Measurements from ENCODE around the gene MAPK1.
A peak's percentile ranks its signal among the peaks of the same experiment; 100 is the strongest.
"Not testable (repeated sequence)": the region's sequence is repeated elsewhere in the genome, so short reads cannot be mapped to it uniquely, and the experiment has no call there.

MAPK1 gene

DNA sequence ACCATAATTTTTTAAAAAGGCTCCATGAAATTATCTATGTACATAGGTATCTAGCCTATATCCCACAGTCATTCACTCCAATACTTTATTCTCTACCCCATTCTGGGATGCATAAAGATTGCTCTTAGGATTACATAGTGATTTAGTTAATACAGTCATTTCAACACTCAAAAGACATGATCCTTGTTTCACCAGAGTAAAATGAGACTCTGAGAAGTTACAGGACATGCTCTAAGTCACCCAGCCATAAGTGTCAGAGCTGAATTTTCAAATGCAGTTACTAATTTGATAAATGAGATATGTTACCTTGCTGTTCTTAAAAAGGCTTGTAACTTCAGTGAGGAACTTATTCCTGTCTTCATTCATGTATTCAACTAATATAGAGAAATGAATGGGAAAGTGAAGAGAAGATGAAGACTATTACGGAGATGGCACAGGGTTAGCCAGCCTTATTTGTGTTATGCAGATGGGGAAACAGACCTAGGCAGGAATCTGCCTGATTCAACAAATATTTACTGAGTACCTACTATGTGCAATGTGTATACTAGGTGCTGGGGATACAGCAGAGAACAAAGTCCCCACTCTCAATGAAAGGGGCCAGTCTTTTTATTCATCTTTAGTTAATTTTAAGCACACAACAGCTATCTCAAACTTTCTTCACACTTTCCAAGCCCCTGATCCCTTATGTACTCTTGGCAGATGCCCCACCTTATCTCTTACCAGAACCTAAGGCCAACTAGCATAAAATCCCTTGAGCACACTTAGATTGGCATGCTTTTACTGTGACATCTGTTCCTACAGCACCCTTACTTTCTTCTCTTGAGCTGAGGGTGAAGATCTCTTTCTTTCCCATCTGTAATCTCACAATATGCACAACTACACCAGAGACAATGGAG, 21.6 kb downstream of the MAPK1 start:
- no peak for DNase-seq (ENCODE audit: low spot score)

- no peak for DNase-seq (ENCODE audit: low spot score)
Observed at GRCh38 chr22:21842946-21843345, 24.5 kb downstream of the MAPK1 start.

GRCh38 chr22:21841422-21841821, 26.0 kb downstream of the MAPK1 start:
- DNase-seq (ENCODE audit: low spot score), result no peak

- DNase-seq (ENCODE audit: low spot score), result no peak
Observed at GRCh38 chr22:21840236-21840823, 27.1 kb downstream of the MAPK1 start.

DNA sequence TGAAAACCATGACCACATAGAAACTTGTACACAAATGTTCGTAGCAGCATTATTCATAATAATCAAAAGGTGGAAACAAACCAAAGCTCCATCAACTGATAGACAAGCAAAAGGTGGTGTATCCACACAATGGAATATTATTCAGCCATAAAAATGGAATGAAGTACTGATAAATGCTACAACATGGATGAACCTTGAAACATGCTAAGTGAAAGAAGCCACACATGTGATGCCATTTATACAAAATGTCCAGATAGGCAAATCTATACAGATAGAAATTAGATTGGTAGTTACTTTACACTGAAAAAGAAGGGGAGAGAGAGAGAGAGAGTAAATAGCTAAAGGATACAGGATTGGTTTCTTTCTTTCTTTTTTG, 27.7 kb downstream of the MAPK1 start:
- DNase-seq (ENCODE audit: low spot score), result no peak

DNA sequence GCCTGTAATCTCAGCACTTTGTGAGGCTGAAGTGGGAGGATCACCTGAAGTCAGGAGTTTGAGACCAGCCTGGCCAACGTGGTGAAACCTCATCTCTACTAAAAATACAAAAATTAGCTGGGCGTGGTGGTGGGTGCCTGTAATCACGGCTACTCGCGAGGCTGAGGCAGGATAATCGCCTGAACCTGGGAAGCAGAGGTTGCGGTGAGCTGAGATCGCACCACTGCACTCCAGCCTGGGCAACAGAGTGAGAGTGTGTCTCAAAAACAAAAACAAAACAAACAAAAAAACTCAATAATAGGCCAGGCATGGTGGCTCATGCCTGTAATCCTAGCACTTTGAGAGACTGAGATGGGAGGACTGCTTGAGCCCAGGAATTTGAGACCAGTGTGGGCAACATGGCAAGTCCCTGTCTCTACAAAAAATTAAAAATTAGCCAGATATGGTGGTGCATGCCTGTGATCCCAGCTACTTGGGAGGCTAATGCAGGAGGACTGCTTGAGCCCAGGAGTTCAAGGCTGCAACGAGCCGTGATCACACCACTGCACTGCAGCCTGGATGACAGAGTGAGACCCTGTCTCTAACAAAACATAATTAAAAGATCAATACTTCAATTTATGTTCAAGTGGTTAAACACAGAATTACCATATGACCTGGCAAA, 28.2 kb downstream of the MAPK1 start:
- not testable (repeated sequence) for DNase-seq (ENCODE audit: low spot score)

DNA sequence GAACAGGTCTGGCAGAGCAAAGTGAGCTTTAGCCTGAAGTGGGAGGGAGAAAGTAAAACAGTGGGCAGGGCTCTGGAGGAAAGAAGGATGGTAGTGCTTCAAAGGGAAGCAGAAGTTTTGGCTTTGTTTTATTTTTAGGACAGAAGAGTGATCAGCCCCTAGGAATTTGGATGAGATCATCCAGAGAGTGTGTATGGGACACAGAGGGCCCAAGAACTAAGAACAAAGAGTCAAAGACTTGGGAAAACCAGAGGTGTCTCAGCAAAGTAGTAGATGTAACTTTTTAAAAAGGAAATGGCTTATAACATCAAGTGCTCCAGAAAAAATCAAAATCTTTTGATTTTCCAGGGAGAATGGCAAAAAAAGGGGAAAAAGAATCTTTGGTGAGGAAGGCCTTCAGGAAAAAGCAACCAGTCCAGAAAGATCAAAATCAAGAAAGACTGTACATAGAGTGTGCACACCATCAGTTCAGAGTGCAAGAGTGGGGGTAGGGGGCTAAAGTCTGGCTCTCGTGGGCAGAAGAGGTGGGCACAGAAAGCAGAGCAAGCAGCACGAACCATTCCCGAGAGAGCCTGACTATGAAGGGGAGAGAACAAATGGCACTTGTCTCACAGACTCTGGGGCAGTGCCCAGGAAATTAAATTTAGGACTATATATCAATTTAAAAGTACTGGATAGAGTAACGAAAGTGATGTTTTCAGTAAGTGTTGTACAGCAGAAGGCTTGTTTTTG, 30.0 kb downstream of the MAPK1 start:
- peak; percentile 22 for DNase-seq (ENCODE audit: low spot score)

DNA sequence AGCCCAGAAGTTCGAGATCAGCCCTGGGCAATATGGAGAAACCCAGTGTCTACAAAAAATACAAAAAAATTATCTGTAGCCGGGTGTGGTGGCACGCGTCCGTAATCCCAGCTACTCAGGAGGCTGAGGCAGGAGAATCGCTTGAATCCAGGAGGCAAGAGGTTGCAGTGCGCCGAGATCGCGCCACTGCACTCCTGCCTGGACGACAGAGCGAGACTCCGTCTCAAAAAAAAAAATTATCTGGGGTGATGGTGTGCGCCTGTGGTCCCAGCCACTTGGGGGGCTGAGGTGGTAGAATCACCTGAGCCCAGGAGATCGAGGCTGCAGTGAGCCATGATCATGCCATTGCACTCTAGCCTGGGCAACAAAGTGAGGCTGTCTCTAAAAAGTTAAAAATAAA, 31.0 kb downstream of the MAPK1 start:
- DNase-seq (ENCODE audit: low spot score), result not testable (repeated sequence)

DNA sequence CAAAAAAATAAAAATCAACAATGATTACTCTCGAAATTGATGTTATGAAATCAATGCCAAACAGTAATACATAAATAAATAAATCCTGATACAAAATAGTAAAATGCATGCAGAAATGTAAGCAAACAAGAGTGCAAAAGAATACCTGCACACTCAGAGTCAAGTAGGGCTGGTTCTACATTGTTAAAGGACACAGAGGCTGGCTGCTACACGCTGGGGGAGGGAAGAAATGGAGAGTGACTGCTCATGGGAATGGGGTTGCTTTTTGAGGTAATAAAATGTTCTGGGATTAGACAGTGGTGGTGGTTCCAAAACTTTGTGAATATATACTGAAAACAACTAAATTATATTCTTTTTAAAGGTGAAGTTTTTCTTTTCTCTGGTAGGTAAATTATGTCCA, 32.1 kb downstream of the MAPK1 start:
- no peak for DNase-seq (ENCODE audit: low spot score)

DNA sequence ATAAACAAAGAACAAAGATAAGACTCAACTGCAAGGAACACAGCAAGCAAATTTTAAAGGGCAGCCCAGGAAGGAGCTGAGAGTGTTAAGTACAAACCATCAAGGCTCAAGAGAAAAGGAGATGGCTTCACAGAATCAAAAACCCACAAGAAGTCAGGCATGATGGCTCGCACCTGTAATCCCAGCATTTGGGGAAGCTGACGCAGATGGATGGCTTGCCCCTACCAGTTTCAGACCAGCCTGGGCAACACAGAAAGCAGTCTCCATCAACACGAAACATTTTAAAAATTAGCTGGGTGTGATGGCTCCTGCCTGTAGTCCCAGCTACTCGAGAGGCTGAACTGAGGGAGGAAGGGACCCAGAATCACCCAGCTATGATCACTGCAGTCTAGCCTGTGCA, 32.6 kb downstream of the MAPK1 start:
- DNase-seq (ENCODE audit: low spot score), result no peak

DNA sequence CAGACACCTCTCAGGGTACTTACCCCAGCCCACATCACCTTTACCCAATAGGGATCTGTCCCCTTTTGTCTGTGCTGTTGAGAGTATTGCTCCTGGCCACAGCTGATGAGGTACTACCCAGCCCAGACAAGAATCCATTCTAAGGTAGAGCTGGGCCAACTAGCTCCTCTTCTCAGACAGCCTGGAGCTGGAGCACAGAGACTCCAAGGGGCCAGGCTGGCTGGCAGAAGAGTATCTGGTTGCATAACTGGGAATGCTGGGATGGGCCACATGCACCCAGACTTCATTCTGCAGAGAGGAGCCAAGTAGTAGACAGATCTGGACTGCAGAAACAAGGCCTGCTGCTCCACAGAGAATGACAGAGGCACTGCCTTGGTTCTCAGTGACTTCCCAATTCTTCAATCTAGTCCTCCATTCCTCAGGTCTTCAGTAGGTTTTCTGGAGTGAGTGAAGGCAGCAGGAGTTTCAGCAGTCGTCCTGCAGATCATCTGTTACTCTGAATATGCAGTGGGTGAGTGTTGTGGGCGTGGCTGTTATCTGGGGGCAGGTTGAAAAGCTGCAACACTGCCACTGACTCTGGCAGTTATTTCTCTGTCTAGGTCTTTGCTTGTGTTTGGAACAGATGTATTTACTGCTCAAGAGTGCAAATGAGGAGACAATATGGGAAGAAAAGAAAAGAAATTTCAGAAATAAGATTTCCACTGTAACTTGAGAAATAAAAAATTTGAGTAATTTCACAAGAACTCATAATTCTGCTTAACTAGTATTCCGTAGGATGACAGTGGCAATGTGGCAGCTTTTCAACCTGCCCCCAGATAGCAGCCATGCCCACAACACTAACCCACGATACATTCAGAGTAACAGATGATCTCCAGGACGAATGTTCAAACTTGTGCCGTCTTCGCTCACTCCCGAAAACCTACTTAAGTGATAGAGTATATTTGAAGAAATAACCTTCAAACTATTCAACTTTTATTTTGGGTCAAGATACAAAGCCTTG, 34.9 kb downstream of the MAPK1 start:
- DNase-seq (ENCODE audit: low spot score), result no peak

DNA sequence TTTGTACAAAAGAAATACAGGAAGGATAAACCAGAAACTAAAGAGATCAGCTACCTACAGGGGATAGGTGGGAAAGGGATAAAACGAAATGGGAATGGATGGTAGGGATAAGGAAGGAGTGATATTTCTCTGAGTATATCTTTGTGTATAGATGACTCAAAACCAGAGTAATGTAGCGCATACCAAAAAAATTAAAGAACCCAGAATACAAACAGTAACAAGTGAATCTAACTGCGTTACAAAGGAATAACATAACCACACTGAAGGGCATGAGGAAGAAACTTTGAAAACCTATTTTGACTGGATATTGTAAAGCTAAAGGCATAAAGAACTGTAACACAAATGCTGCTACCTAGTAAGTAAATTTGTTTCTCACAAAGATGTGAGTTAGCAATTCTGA, 37.9 kb downstream of the MAPK1 start:
- DNase-seq (ENCODE audit: low spot score), result no peak

DNA sequence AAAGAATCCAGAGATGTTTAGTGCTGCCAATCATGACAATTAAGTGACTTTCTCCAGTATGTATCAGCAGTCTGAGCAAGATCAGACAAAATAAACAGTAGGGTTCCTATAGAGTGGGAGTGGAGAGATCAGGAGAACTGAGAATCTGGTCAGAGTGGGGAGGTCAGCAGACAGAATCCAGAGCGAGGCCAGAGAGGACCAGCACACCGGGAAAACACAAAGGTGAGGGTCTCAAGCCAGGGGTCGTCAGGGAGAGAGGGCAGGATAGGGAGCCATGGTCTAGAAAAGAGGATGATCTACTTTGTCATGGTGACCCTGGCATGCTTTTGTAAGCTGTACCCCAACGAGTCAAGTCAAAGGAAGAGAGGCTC, 39.2 kb downstream of the MAPK1 start:
- DNase-seq (ENCODE audit: low spot score), result no peak

GRCh38 chr22:21827628-21828267, 39.7 kb downstream of the MAPK1 start:
- DNase-seq (ENCODE audit: low spot score), result no peak

GRCh38 chr22:21826204-21826603, 41.2 kb downstream of the MAPK1 start:
- DNase-seq (ENCODE audit: low spot score), result no peak

DNA sequence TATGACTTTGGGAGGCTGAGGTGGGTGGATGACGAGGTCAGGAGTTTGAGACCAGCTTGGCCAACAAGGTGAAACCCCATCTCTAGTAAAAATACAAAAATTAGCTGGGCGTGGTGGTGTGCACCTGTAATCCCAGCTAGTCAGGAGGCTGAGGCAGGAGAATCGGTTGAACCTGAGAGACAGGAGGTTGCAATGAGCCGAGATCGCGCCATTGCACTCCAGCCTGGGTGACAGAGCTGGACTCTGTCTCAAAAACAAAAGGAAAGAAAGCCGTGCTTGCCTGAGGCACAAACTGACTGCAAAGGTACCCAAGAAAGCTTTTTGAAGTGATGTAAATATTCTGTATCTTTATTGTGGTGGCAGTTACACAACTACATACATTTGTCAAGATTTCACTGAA, 42.5 kb downstream of the MAPK1 start:
- not testable (repeated sequence) for DNase-seq (ENCODE audit: low spot score)

DNA sequence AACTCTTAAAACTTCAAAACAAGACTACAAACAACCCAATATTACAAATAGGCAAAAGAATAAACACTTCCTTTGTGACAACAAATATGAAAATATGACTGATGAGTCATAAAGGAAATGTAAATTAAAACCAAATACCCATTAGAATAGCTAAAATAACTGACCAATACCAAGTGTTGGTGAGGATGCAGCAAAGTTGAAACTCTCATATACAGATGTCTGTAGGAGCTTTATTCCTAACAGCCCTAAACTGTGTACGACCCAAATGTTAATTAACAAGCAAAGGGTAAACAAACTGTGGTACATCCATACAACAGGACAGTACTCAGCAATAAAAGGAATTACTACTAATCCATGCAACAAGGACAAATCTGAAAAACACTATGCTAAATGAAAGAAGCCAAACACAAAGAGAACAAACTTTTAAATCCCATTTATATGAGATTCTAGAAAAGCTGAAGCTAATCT, 43.0 kb downstream of the MAPK1 start:
- DNase-seq (ENCODE audit: low spot score), result no peak

DNA sequence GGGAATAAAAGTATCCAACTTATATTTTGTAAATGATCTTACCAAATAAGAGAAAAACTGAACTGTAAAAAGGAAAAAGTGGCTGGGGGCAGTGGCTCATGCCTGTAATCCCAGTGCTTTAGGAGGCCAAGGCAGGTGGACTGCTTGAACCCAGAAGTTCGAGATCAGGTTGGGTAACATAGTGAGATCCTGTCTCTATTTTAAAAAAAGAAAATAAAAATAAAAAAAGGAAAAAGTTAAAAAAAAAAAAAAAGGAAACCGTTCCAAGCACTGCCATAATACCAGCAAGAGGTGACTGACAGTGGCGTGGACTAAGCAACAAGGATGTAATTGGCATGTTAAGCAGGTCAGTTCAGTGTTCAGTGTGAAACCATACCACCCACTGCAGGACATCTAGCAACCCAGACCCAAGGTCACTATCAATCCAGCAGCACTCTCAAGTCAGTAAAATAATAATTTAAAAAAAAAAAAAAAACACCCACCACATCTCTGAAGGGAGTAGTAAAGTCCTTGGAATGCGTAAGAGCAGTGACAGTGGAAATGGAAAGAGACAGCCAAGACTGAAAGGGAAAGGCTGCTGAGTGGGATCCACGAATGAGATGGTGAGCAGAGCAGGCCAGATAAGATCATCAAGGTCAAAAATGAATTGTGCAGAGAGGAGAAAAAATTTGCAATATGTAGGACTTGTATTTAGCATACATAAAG, 43.6 kb downstream of the MAPK1 start:
- DNase-seq (ENCODE audit: low spot score), result no peak

GRCh38 chr22:21819183-21819770, 48.2 kb downstream of the MAPK1 start:
- no peak for DNase-seq (ENCODE audit: low spot score)

All from pons (tissue), 1 donor.